Mesendoderm (in vitro differentiated cells): ENCODE measurements around the gene TBATA.

Source experiments
- DNase-seq: peaks from one replicate; pipeline ENCODE4 v3.0.0; 2013
- H2AK5ac ChIP-seq: 2 replicates; pipeline ENCODE4 v1.6.1; 2013; ENCODE audit warnings: low read length, inconsistent platforms
- H2BK120ac ChIP-seq: 2 replicates; pipeline ENCODE4 v1.6.1; 2013; ENCODE audit warnings: low read depth, mild to moderate bottlenecking, low read length, moderate library complexity, mixed read lengths
- H2BK15ac ChIP-seq: replicated peaks from 2 replicates; pipeline ENCODE4 v1.6.1; 2013; ENCODE audit warnings: low read depth, mild to moderate bottlenecking, moderate library complexity
- H2BK5ac ChIP-seq: 2 replicates; pipeline ENCODE4 v1.6.1; 2013; ENCODE audit warnings: low read length, inconsistent platforms
- H3K18ac ChIP-seq: 2 replicates; pipeline ENCODE4 v1.6.1; 2013; ENCODE audit warnings: mild to moderate bottlenecking, low read length, mixed read lengths
- H3K23ac ChIP-seq: one replicate; pipeline ENCODE4 v1.6.1; 2013; ENCODE audit warnings: low read length
- H3K27ac ChIP-seq: 2 replicates; pipeline ENCODE4 v1.5.1; 2013; ENCODE audit warnings: low read depth, mild to moderate bottlenecking, inconsistent platforms, low read length, moderate library complexity
- H3K27me3 ChIP-seq: 2 replicates; pipeline ENCODE4 v1.6.1; 2013; ENCODE audit warnings: low read length, control low read depth, mild to moderate bottlenecking, inconsistent platforms; ENCODE audit not compliant: insufficient read depth, poor library complexity
- H3K36me3 ChIP-seq: 2 replicates; pipeline ENCODE4 v1.6.1; 2013; ENCODE audit warnings: low read length, inconsistent platforms; ENCODE audit not compliant: control insufficient read depth, insufficient read depth
- H3K4ac ChIP-seq: one replicate; pipeline ENCODE4 v1.6.1; 2013; ENCODE audit warnings: low read depth, mild to moderate bottlenecking, low read length, moderate library complexity
- H3K4me1 ChIP-seq: 2 replicates; pipeline ENCODE4 v1.6.1; 2013; ENCODE audit warnings: low read depth, low read length, inconsistent platforms; ENCODE audit not compliant: control insufficient read depth
- H3K4me2 ChIP-seq: 2 replicates; pipeline ENCODE4 v1.6.1; 2013; ENCODE audit warnings: low read length
- H3K4me3 ChIP-seq: 2 replicates; pipeline ENCODE4 v1.5.1; 2013; ENCODE audit warnings: mild to moderate bottlenecking, low read length
- H3K56ac ChIP-seq: one replicate; pipeline ENCODE4 v1.6.1; 2013; ENCODE audit warnings: low read length
- H3K79me1 ChIP-seq: 2 replicates; pipeline ENCODE4 v1.6.1; 2013; ENCODE audit warnings: low read length, inconsistent platforms
- H3K79me2 ChIP-seq: 2 replicates; pipeline ENCODE4 v1.6.1; 2013; ENCODE audit warnings: mild to moderate bottlenecking, low read length; ENCODE audit not compliant: control insufficient read depth, insufficient read depth
- H3K9ac ChIP-seq: 2 replicates; pipeline ENCODE4 v1.6.1; 2013; ENCODE audit warnings: low read length, inconsistent platforms
- H4K5ac ChIP-seq: one replicate; pipeline ENCODE4 v1.6.1; 2013; ENCODE audit warnings: low read length
- H4K8ac ChIP-seq: one replicate; pipeline ENCODE4 v1.6.1; 2013; ENCODE audit warnings: low read depth, mild to moderate bottlenecking, control low read depth, low read length, moderate library complexity
- WGBS: extraction: QIAGEN DNeasy Blood & Tissue Kit; methylation state at CpG from one replicate; pipeline ENCODE4 v1.1.7; 2013; ENCODE audit warnings: low lambda C conversion rate, missing lambda C conversion rate; ENCODE audit not compliant: insufficient coverage; ENCODE audit errors: extremely low coverage; 5-methylcytosine and 5-hydroxymethylcytosine counted together

TBATA gene

DNA sequence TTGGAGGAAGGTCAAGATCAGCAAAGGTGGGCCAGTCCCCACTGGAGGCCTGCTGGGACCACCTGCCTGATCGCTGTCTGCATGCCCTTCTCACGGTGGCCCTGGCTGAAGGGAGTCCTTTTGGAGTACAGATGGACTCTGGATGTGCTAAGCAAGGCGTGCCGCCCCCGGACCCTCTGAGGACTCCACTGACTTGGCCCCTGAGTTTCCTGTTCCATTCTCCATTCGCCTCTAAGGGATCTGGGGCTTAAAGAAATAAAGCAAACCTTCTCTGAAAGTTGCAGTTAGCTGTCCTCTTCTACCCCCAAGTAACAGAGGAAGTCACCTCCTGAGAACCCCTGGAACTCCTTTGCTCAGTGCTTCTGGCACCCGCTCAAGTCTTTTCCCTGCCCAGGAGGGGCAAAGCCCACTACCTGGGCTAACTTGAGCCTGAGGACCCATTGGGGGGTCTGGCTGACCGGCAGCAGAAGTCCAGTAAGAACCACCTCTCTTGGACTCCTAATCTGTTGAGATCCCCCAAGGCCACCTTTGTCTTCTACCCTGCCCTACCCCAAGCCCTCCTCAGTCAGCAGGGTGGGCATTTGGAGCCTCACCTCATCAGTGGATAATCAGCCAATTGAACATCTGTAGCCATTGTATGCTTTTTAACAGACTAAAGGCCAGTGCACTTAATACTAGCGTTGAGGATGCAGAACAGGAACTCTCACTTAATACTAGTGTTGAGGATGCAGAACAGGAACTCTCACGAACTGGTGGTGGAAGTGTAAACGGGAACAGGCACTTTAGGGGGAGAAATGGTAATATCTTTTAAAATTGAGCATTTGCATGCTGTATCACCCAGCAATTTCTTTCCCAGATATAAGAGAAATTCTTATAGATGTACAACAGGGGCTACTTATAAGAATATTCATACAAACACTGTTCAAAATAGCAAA is 2.2 kb downstream of the TBATA start:
- H4K8ac ChIP-seq: no peak overlapping the region
- no peak overlapping the region for H4K5ac ChIP-seq
- no peak overlapping the region for H3K9ac ChIP-seq
- no CpG with 5 or more reads among the region's 11 CpGs for WGBS
- no peak overlapping the region for H3K56ac ChIP-seq
- no peak overlapping the region for H2BK15ac ChIP-seq
- no peak overlapping the region for H3K4ac ChIP-seq
- no peak overlapping the region for H2AK5ac ChIP-seq
- H3K79me1 ChIP-seq: no peaks in the 10 kb centered on the region
- no peak overlapping the region for H3K4me3 ChIP-seq
- H3K23ac ChIP-seq: no peak overlapping the region
- no peak overlapping the region for H3K27ac ChIP-seq
- no peaks in the 10 kb centered on the region for H3K27me3 ChIP-seq
- no peak overlapping the region for H3K18ac ChIP-seq
- no peak overlapping the region for H2BK5ac ChIP-seq
- H3K79me2 ChIP-seq: no peaks in the 10 kb centered on the region
- H3K4me2 ChIP-seq: no peak overlapping the region
- peaks cover 2% of the 10 kb centered on the region for H3K4me1 ChIP-seq
- H3K36me3 ChIP-seq: no peaks in the 10 kb centered on the region
- DNase-seq: no peak
- H2BK120ac ChIP-seq: no peak overlapping the region

- no peak overlapping the region for H3K4me3 ChIP-seq
- no peak overlapping the region for H2AK5ac ChIP-seq
- no peak for DNase-seq
- no peaks in the 10 kb centered on the region for H3K27me3 ChIP-seq
- no peak overlapping the region for H3K56ac ChIP-seq
- no peak overlapping the region for H3K23ac ChIP-seq
- no peak overlapping the region for H2BK120ac ChIP-seq
- no peak overlapping the region for H2BK15ac ChIP-seq
- no peak overlapping the region for H3K18ac ChIP-seq
- H4K5ac ChIP-seq: no peak overlapping the region
- H3K27ac ChIP-seq: no peak overlapping the region
- H3K4ac ChIP-seq: no peak overlapping the region
- no peak overlapping the region for H2BK5ac ChIP-seq
- no peak overlapping the region for H3K9ac ChIP-seq
- no CpG with 5 or more reads among the region's 4 CpGs for WGBS
- H3K79me1 ChIP-seq: no peaks in the 10 kb centered on the region
- peaks cover 2% of the 10 kb centered on the region for H3K4me1 ChIP-seq
- no peak overlapping the region for H3K4me2 ChIP-seq
- no peaks in the 10 kb centered on the region for H3K79me2 ChIP-seq
- no peak overlapping the region for H4K8ac ChIP-seq
- H3K36me3 ChIP-seq: no peaks in the 10 kb centered on the region
Measured at GRCh38 chr10:70782086-70782745, 3.0 kb downstream of the TBATA start.

GRCh38 chr10:70781461-70782051 is 3.6 kb downstream of the TBATA start:
- H3K4me3 ChIP-seq: no peak overlapping the region
- peaks cover 2% of the 10 kb centered on the region for H3K4me1 ChIP-seq
- no peaks in the 10 kb centered on the region for H3K79me2 ChIP-seq
- no peak overlapping the region for H4K5ac ChIP-seq
- no peaks in the 10 kb centered on the region for H3K36me3 ChIP-seq
- no peaks in the 10 kb centered on the region for H3K79me1 ChIP-seq
- H3K56ac ChIP-seq: no peak overlapping the region
- no peak for DNase-seq
- no peaks in the 10 kb centered on the region for H3K27me3 ChIP-seq
- no CpG with 5 or more reads among the region's 8 CpGs for WGBS
- H3K9ac ChIP-seq: no peak overlapping the region
- H3K18ac ChIP-seq: no peak overlapping the region
- H2BK5ac ChIP-seq: no peak overlapping the region
- H2BK15ac ChIP-seq: no peak overlapping the region
- H3K4ac ChIP-seq: no peak overlapping the region
- H4K8ac ChIP-seq: no peak overlapping the region
- H2AK5ac ChIP-seq: no peak overlapping the region
- H3K4me2 ChIP-seq: no peak overlapping the region
- no peak overlapping the region for H3K27ac ChIP-seq
- H3K23ac ChIP-seq: no peak overlapping the region
- no peak overlapping the region for H2BK120ac ChIP-seq

DNA sequence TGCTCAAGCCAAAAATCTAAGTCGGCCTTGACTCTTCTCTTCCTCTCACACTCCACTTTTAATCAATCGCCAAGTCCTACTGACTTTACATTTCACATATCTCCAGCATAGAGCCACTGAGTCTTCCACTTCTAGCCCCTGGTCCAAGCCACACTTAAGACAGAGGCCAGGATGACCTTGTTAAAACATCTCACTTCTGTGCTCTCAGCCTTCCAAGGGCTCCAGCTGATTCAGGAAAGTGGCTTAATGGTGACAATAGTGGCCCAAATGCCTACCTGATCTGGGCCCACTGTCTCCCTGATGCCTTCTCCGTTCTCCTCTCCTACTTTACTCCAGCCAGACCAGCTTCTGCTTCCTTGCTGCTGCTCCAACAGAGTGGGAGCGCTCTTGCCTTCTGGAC is 4.4 kb downstream of the TBATA start:
- H2BK120ac ChIP-seq: no peak overlapping the region
- no peak for DNase-seq
- no peaks in the 10 kb centered on the region for H3K27me3 ChIP-seq
- no peaks in the 10 kb centered on the region for H3K36me3 ChIP-seq
- no peak overlapping the region for H3K27ac ChIP-seq
- no peak overlapping the region for H2BK15ac ChIP-seq
- no peak overlapping the region for H3K18ac ChIP-seq
- H4K5ac ChIP-seq: no peak overlapping the region
- peaks cover 2% of the 10 kb centered on the region for H3K4me1 ChIP-seq
- no peak overlapping the region for H2BK5ac ChIP-seq
- H2AK5ac ChIP-seq: no peak overlapping the region
- H3K79me1 ChIP-seq: no peaks in the 10 kb centered on the region
- H3K56ac ChIP-seq: no peak overlapping the region
- no peak overlapping the region for H3K9ac ChIP-seq
- no CpG with 5 or more reads among the region's 4 CpGs for WGBS
- H3K23ac ChIP-seq: no peak overlapping the region
- no peak overlapping the region for H4K8ac ChIP-seq
- no peak overlapping the region for H3K4ac ChIP-seq
- no peak overlapping the region for H3K4me2 ChIP-seq
- no peak overlapping the region for H3K4me3 ChIP-seq
- H3K79me2 ChIP-seq: no peaks in the 10 kb centered on the region

DNA sequence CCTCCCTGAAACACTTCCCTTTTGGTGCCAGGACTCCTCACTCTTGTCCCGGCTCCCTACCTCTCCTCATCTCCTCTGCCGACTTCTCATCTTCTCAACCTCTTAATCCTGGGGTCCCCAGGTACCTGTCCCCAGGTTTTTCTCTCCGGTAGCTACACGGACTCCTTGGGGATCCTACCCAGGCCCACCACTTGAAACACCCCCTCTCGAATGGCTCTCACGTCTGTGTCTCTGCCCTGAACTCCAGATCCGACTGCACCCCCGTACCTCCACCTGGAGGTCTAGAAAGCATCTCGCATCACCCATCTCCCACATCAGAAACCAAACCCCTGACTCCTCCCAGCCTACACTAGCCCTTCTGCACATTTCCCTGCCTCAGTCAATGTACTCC is 4.8 kb downstream of the TBATA start:
- Histone ChIP-seq H3K27ac (no peak overlapping the region), H4K5ac (no peak overlapping the region), H3K36me3 (no peaks in the 10 kb centered on the region), H3K9ac (no peak overlapping the region), H3K79me1 (no peaks in the 10 kb centered on the region), H3K23ac (no peak overlapping the region), H2BK15ac (no peak overlapping the region), H3K79me2 (no peaks in the 10 kb centered on the region), H3K4me1 (peaks cover 2% of the 10 kb centered on the region), H3K4me3 (no peak overlapping the region), H2BK120ac (no peak overlapping the region), H2AK5ac (no peak overlapping the region), H3K18ac (no peak overlapping the region), H4K8ac (no peak overlapping the region), H2BK5ac (no peak overlapping the region), H3K56ac (no peak overlapping the region), H3K4ac (no peak overlapping the region), H3K4me2 (no peak overlapping the region), H3K27me3 (no peaks in the 10 kb centered on the region)
- WGBS: no CpG with 5 or more reads among the region's 9 CpGs
- no peak for DNase-seq
